ENCODE measurements around the gene LCA5L.

LCA5L gene

GRCh38 chr21:39467746-39468145 is 22.2 kb upstream of the LCA5L start:
- no peak for TF ChIP-seq CTCF (IDR thresholded peaks at IDR 0.05; ENCODE audit: low read depth, low read length, missing control alignments)
- in situ Hi-C loops (cut with HindIII; ENCODE audit: low sequenced_read_pairs): no loop called here
- DNase-seq (ENCODE audit: low read depth): no peak
- no peak overlapping the region for H3K4me3 ChIP-seq (ENCODE audit: low read depth, low read length)

GRCh38 chr21:39466584-39466983 is 21.0 kb upstream of the LCA5L start:
- in situ Hi-C loops (cut with HindIII; ENCODE audit: low sequenced_read_pairs): no loop called here
- TF ChIP-seq CTCF (IDR thresholded peaks at IDR 0.05; ENCODE audit: low read depth, low read length, missing control alignments): no peak
- H3K4me3 ChIP-seq (ENCODE audit: low read depth, low read length): no peak overlapping the region

DNA sequence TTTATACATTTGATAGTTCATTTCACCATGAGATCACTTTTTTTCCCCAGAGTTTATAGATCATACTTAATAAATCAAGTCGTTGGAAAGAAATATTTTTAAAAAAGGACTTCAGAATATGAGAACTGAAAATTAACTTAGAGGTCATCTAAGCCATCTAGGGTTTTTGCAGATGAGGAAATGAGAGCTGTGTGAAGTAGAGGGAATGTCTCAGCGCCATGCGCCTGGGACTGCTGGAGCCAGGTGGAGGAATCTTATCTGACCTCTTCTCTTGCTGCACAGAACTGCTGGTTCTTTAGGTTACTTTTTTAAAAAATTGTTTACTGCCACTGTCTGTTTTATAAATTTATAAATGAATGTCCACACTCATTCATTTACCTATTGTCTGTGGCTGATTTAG is 17.7 kb upstream of the LCA5L start:
- H3K4me3 ChIP-seq (ENCODE audit: low read depth, low read length): no peak overlapping the region
- DNase-seq (ENCODE audit: low read depth): no peak
- in situ Hi-C loops (cut with HindIII; ENCODE audit: low sequenced_read_pairs): no loop called here
- no peak for TF ChIP-seq CTCF (IDR thresholded peaks at IDR 0.05; ENCODE audit: low read depth, low read length, missing control alignments)

More at GRCh38 chr21:39466584-39466983, 21.0 kb upstream of the LCA5L start:
- DNase-seq (ENCODE audit: low read depth): no peak

- TF ChIP-seq CTCF (IDR thresholded peaks at IDR 0.05; ENCODE audit: low read depth, low read length, missing control alignments): no peak
- in situ Hi-C loops (cut with HindIII; ENCODE audit: low sequenced_read_pairs): no loop called here
- no peak overlapping the region for H3K4me3 ChIP-seq (ENCODE audit: low read depth, low read length)
- DNase-seq (ENCODE audit: low read depth): no peak
Measured at GRCh38 chr21:39461419-39461818, 15.8 kb upstream of the LCA5L start.

GRCh38 chr21:39456665-39457064 is 11.1 kb upstream of the LCA5L start:
- peak; percentile 26 for TF ChIP-seq CTCF (IDR thresholded peaks at IDR 0.05; ENCODE audit: low read depth, low read length, missing control alignments)
- in situ Hi-C loops (cut with HindIII; ENCODE audit: low sequenced_read_pairs): no loop called here
- H3K4me3 ChIP-seq (ENCODE audit: low read depth, low read length): no peak overlapping the region
- DNase-seq (ENCODE audit: low read depth): no peak

- no peak for DNase-seq (ENCODE audit: low read depth)
- no peak for TF ChIP-seq CTCF (IDR thresholded peaks at IDR 0.05; ENCODE audit: low read depth, low read length, missing control alignments)
- no peak overlapping the region for H3K4me3 ChIP-seq (ENCODE audit: low read depth, low read length)
- in situ Hi-C loops (cut with HindIII; ENCODE audit: low sequenced_read_pairs): no loop called here
Measured at GRCh38 chr21:39454949-39455668, 9.5 kb upstream of the LCA5L start.

Data from astrocyte of the cerebellum (primary cell).